ENCODE measurements around the gene GARIN3.
"Not testable (repeated sequence)": the region's sequence is repeated elsewhere in the genome, so short reads cannot be mapped to it uniquely, and the experiment has no call there.

Gene GARIN3

GRCh38 chr5:157212307-157212706, 46.2 kb upstream of the GARIN3 start:
- Histone ChIP-seq H3K4me3 (ENCODE audit: low read depth, low read length) (no peak overlapping the region), H3K36me3 (no peaks in the 10 kb centered on the region), H3K9me3 (ENCODE audit: severe bottlenecking) (no peaks in the 10 kb centered on the region), H3K27ac (no peak overlapping the region), H3K27me3 (ENCODE audit: insufficient read depth, low read depth, severe bottlenecking) (no peaks in the 10 kb centered on the region)
- DNase-seq, result no peak
- no peak for TF ChIP-seq CTCF (IDR thresholded peaks at IDR 0.05; ENCODE audit: low read depth, low read length)

- H3K36me3 ChIP-seq; H3K4me3 ChIP-seq (ENCODE audit: low read depth, low read length); H3K27me3 ChIP-seq (ENCODE audit: insufficient read depth, low read depth, severe bottlenecking); DNase-seq; H3K27ac ChIP-seq; H3K9me3 ChIP-seq (ENCODE audit: severe bottlenecking): not testable (repeated sequence)
Measured at GRCh38 chr5:157210652-157211051, 44.6 kb upstream of the GARIN3 start.

GRCh38 chr5:157205708-157206107, 39.6 kb upstream of the GARIN3 start:
- no peak for TF ChIP-seq CTCF (IDR thresholded peaks at IDR 0.05; ENCODE audit: low read depth, low read length)
- Histone ChIP-seq H3K27ac (no peak overlapping the region), H3K27me3 (ENCODE audit: insufficient read depth, low read depth, severe bottlenecking) (no peaks in the 10 kb centered on the region), H3K9me3 (ENCODE audit: severe bottlenecking) (no peaks in the 10 kb centered on the region), H3K36me3 (no peaks in the 10 kb centered on the region), H3K4me3 (ENCODE audit: low read depth, low read length) (no peak overlapping the region)
- DNase-seq, result no peak

- Histone ChIP-seq H3K36me3 (no peaks in the 10 kb centered on the region), H3K27ac (no peak overlapping the region), H3K4me3 (ENCODE audit: low read depth, low read length) (no peak overlapping the region), H3K9me3 (ENCODE audit: severe bottlenecking) (no peaks in the 10 kb centered on the region), H3K27me3 (ENCODE audit: insufficient read depth, low read depth, severe bottlenecking) (no peaks in the 10 kb centered on the region)
- no peak for TF ChIP-seq CTCF (IDR thresholded peaks at IDR 0.05; ENCODE audit: low read depth, low read length)
- no peak for DNase-seq
Measured at GRCh38 chr5:157204765-157205164, 38.7 kb upstream of the GARIN3 start.

- H3K27me3 ChIP-seq (ENCODE audit: insufficient read depth, low read depth, severe bottlenecking), result no peaks in the 10 kb centered on the region
- TF ChIP-seq CTCF (IDR thresholded peaks at IDR 0.05; ENCODE audit: low read depth, low read length), result no peak
- DNase-seq, result no peak
- no peaks in the 10 kb centered on the region for H3K36me3 ChIP-seq
- H3K9me3 ChIP-seq (ENCODE audit: severe bottlenecking), result no peaks in the 10 kb centered on the region
- H3K27ac ChIP-seq, result no peak overlapping the region
- H3K4me3 ChIP-seq (ENCODE audit: low read depth, low read length), result no peak overlapping the region
Measured at GRCh38 chr5:157203417-157203816, 37.4 kb upstream of the GARIN3 start.

- Histone ChIP-seq H3K9me3 (ENCODE audit: severe bottlenecking) (no peaks in the 10 kb centered on the region), H3K4me3 (ENCODE audit: low read depth, low read length) (no peak overlapping the region)
- DNase-seq, result no peak
Measured at GRCh38 chr5:157201857-157202256, 35.8 kb upstream of the GARIN3 start.

More at GRCh38 chr5:157201857-157202256, 35.8 kb upstream of the GARIN3 start:
- Histone ChIP-seq H3K27me3 (ENCODE audit: insufficient read depth, low read depth, severe bottlenecking) (no peaks in the 10 kb centered on the region), H3K27ac (no peak overlapping the region), H3K36me3 (no peaks in the 10 kb centered on the region)
- TF ChIP-seq CTCF (IDR thresholded peaks at IDR 0.05; ENCODE audit: low read depth, low read length), result no peak
